Fibroblast of skin of scalp (primary cell): ENCODE results near the gene JMJD6.
A peak's percentile ranks its signal among the peaks of the same experiment; 100 is the strongest.

Source experiments
- DNase-seq: peaks from one replicate; pipeline ENCODE4 v3.0.0-alpha.2; 2013

JMJD6 gene

GRCh38 chr17:76697702-76698465, 28.5 kb downstream of the JMJD6 start:
- DNase-seq, result peak; percentile 69

DNA sequence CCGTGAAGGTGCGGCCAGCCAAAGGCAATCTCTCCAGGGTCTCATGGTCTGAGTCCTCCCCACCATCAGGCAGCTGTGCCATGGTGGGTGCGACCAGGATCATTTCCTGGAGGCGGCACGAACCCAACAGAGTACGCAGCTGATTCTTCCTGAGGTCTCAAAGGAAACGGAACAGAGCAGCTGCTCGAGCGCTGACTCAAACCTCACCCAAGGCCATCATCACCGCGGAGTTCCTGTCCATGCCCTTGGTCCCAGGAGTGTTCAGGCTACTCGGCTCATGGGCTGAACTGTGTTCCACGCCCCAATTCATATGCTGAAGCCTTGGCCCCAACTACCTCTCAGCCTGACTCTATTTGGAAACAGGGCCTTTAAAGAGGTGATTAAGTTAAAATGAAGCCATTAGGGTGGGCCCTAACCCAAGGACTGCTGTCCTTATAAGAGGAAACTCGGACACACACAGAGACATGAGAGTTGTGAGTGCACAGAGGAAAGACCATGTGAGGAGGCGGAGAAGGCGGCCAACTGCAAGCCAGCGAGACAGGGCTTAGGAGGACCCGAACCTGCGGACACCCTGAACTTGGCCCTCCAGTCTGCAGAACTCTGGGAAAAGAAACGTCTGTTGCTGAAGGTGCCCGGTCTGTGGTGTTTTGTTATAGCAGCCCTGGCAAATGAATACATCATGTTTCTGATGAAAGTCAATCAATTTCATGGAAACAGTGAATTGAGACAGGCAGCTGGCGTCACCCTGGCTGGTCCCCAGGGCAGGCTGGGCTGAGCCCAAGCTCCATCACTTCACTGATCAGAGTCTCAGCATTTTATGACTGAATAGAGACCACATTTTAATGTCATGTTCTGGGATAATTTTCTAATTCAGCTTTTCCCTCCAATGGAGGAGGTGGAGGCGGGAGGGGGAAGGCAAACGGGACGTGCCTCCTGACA, 29.4 kb downstream of the JMJD6 start:
- no peak for DNase-seq

GRCh38 chr17:76695059-76695831, 31.2 kb downstream of the JMJD6 start:
- no peak for DNase-seq

- DNase-seq, result no peak
These were observed 34.8 kb downstream of the JMJD6 start for GRCh38 chr17:76691379-76692191.

- no peak for DNase-seq
These were observed 35.7 kb downstream of the JMJD6 start for GRCh38 chr17:76690596-76691280.

DNA sequence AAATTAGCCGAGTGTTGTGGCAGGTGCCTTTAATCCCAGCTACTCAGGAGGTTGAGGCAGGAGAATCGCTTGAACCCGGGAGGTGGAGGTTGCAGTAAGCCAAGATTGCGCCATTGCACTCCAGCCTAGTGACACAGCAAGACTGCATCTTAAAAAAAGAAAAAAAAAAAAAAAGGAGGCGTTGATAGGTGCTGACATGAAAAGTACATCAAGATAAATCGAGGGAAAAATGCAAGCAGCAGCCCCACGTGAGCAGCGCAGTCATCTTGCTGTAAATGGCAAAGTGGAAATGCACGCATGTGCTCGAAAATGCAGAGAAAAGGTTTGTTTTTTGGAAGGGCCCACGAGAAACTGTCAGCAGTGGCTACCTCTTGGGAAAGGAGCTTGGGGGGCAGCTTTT, 36.5 kb downstream of the JMJD6 start:
- no peak for DNase-seq

DNA sequence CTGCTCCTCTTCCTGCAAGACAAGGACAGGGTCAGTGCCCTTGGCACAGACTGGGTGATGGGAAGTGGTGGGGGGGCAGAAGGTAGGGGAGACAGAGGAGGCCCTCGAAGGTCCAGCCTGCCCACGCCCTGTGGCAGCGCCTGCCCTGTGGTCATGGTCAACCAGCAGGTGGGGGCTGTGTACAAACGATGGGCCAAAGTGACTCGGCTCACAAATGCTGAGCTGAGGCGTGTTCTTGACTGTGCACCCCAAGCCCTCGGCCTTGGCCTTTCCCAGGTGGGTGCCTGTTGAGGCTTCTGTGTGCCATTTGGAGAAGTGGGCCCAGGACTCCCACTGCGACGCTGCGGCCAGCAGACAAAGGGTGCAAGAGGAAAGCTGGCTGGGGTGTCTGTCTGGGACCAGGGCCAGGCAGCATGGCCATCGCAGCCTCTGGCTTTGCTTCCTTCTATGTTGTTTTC, 38.2 kb downstream of the JMJD6 start:
- DNase-seq, result no peak

- no peak for DNase-seq
These were observed 38.9 kb downstream of the JMJD6 start for GRCh38 chr17:76687298-76688164.

DNA sequence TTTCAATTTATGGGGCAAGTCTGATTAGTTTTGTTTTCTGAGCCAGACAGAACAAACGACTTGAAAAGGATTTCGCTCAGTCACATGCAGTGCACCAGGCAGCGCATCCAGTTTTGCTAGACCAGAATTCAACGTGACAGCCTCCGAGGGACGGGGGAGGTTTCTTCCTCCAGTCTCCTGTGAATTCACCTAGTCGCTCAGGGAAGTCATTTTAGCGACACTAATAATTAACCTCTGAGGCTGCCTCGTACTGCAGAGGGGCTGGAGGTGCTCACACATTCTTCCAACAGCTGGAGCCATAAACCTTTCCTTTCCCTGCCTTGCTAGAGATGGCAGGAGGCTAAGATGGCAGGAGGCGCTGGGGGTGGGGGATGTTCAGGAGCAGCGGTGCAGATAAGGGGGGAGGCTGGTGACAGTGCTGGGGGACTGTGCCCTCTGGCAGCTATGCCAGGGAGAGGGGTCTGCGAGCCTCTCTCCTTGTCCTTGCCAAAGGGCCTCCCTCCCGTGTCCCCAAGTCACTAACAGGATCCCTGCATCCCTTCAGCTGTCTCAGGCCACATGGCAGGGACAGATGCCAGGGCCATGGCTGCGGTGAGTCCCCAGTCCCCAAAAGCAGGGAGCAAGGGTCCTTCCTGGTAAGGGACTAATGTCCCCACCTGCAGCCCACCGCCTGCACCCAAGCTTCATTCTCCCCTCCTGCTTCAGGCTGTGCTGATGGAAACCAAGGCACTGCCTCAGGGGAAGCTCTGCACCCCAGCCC, 39.7 kb downstream of the JMJD6 start:
- DNase-seq, result no peak

- DNase-seq, result no peak
These were observed 40.6 kb downstream of the JMJD6 start for GRCh38 chr17:76685846-76686245.

- DNase-seq, result no peak
These were observed 41.0 kb downstream of the JMJD6 start for GRCh38 chr17:76685366-76685765.

DNA sequence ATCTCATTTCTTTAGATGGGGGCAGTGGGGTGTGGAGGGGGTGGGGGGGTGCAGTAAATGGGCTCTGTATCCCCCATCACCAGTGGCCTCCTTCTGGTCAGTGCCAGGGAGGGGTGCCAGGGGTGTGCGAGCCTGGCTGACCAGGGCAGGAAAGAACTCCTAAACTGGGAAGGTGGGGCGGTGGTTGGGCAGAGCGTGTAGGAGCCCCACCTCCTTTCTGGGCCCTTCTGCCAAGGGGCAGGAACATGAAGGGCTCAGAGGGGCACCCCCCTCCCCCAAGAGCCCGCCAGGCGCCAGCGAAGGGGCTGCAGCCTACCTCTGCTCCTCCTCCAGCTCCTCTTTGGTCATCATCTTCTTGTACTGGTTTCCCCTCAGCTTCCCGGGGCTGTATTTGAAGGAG, 41.6 kb downstream of the JMJD6 start:
- DNase-seq, result no peak

DNA sequence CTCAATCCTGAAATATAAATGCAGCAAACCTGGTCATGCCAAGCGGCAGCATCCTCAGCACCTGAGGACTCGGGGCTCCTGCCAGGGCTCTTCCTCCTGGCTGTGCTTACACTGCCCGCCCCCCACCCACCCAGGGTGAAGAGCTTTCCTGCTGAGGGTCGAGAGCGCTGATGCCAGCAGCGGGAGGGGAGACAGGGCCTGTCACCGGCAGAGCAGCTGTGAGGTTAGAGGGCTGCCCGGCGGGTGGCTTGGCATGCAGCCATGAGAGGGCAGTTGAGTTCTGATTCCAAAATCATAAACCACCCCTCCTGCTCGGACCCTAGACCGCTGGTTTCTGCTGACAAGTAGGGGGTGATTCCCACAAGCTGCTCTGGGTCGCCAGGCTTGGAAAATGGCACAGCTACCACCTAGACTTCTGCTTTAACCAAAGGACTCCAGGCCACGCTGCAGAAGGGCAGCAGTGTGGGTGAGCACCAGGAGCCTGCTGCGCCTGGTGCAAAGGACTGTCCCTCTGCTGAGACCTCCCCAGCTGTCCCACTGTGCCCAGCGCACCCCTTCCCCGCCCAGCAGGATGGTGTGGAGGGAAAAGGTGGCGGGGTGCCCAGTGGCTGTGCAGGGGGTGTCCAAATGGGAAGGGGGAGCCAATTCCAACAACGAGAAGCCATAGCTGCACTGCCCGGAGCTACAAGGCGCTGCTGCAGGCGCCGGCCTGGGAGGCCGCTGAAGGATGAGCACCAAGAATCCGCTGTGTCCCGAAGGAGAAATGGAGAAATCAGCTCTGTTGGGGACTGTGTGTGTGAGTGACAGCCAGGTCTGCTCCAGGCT, 42.3 kb downstream of the JMJD6 start:
- no peak for DNase-seq

- DNase-seq, result no peak
These were observed 43.2 kb downstream of the JMJD6 start for GRCh38 chr17:76683011-76683755.

GRCh38 chr17:76682296-76682695, 44.1 kb downstream of the JMJD6 start:
- DNase-seq, result peak; percentile 55

GRCh38 chr17:76681222-76682137, 44.9 kb downstream of the JMJD6 start:
- DNase-seq, result peak; percentile 59

GRCh38 chr17:76679239-76679638, 47.2 kb downstream of the JMJD6 start:
- DNase-seq, result no peak
